ENCODE results near the gene HEG1. TPM values are rescaled to one million over a fixed set of nuclear protein-coding genes. Genes with fewer than 3 reads are reported as not detected.

Gene HEG1
- total and polyA plus RNA-seq, 2 of the 13 experiments (the other 11 are each of a cell fraction or from before 2014, with no cell fraction given) = 10.7 to 18.2 TPM

GRCh38 chr3:125067225-125067624 is 11.4 kb upstream of the HEG1 start:
- POLR2A ChIA-PET = no interaction called here
- H4K20me1 ChIP-seq (ENCODE audit: insufficient read depth, low read length) = no peaks in the 10 kb centered on the region
- no peak overlapping the region for H3K4me2 ChIP-seq (ENCODE audit: low read depth, low read length)
- no TSS peak for BruUV-seq (replicated peaks)
- H3K27me3 ChIP-seq (ENCODE audit: control insufficient read depth in 1 of 2, insufficient read depth in 2 of 2, low read length in 2 of 2) = no peaks in the 10 kb centered on the region
- ATAC-seq = no peak
- H3K9me3 ChIP-seq (ENCODE audit: low read length) = no peaks in the 10 kb centered on the region
- no peak overlapping the region for H2AFZ ChIP-seq (ENCODE audit: low read length)
- peaks cover 26% of the 10 kb centered on the region for H3K4me1 ChIP-seq (ENCODE audit: insufficient read depth, low read length)
- no peak overlapping the region for H3K27ac ChIP-seq (ENCODE audit: extremely low read length, insufficient read depth, low read length)
- no peak for DNase-seq (ENCODE audit: low spot score)
- no peaks in the 10 kb centered on the region for H3K79me2 ChIP-seq (ENCODE audit: insufficient read depth, low read length)
- TF ChIP-seq SRF (IDR thresholded peaks at IDR 0.05; ENCODE audit: low read depth, low read length) = peak; percentile 49; the same call in 1 of the 2 replicates
- TF ChIP-seq PHF5A (CRISPR knock-in tag; IDR thresholded peaks at IDR 0.05; ENCODE audit: low read depth, unreplicated experiment) = no peak
- H3K36me3 ChIP-seq (replicated peaks in 1 of 2; ENCODE audit: control insufficient read depth in 1 of 2, insufficient read depth in 2 of 2, low read length in 2 of 2) = no peaks in the 10 kb centered on the region
- CTCF ChIA-PET (ENCODE audit: low intra/inter-chr PET ratio, low total read pairs) = no interaction called here
- no peak overlapping the region for H3K9ac ChIP-seq (ENCODE audit: insufficient read depth, low read depth, low read length)
- in situ Hi-C loops (cut with HindIII; ENCODE audit: extremely low pct_ligation_motif_present, low pct_unique_long_range_greater_than_20kb) (no loop called here), intact Hi-C loops (cut with micrococcal nuclease; ENCODE audit: unreplicated experiment) (no loop called here)
- H3K4me3 ChIP-seq (replicated peaks in 1 of 3; ENCODE audit: insufficient read depth in 1 of 3, low read depth in 2 of 3, low read length in 3 of 3) = no peak overlapping the region
- FAIRE-seq = no peak
- WGBS (ENCODE audit: low lambda C conversion rate) = 32% methylated on average over 3 of the region's 3 CpGs

- in situ Hi-C loops (cut with HindIII; ENCODE audit: extremely low pct_ligation_motif_present, low pct_unique_long_range_greater_than_20kb) = no loop called here
- Histone ChIP-seq H3K36me3 (replicated peaks in 1 of 2; ENCODE audit: control insufficient read depth in 1 of 2, insufficient read depth in 2 of 2, low read length in 2 of 2) (no peaks in the 10 kb centered on the region), H3K27ac (ENCODE audit: extremely low read length, insufficient read depth, low read length) (peak overlapping the region; percentile 67), H4K20me1 (ENCODE audit: insufficient read depth, low read length) (no peaks in the 10 kb centered on the region), H2AFZ (ENCODE audit: low read length) (no peak overlapping the region), H3K4me3 (replicated peaks in 1 of 3; ENCODE audit: insufficient read depth in 1 of 3, low read depth in 2 of 3, low read length in 3 of 3) (peak overlapping the region in 1 of 3 experiments; percentile 27; a peak in 2 of 6 replicates), H3K4me1 (ENCODE audit: insufficient read depth, low read length) (peaks cover 61% of the 10 kb centered on the region), H3K4me2 (ENCODE audit: low read depth, low read length) (peak overlapping the region; percentile 50), H3K79me2 (ENCODE audit: insufficient read depth, low read length) (no peaks in the 10 kb centered on the region), H3K9me3 (ENCODE audit: low read length) (no peaks in the 10 kb centered on the region), H3K9ac (ENCODE audit: insufficient read depth, low read depth, low read length) (peak overlapping the region; percentile 42), H3K27me3 (ENCODE audit: control insufficient read depth in 1 of 2, insufficient read depth in 2 of 2, low read length in 2 of 2) (peaks cover 0 to 15% of the 10 kb centered on the region in 2 experiments; a peak in 3 of 5 replicates)
- DNase-seq (ENCODE audit: low spot score) (peak; percentile 99), FAIRE-seq (peak; percentile 100), ATAC-seq (peak; percentile 92)
- intact Hi-C loops (cut with micrococcal nuclease; ENCODE audit: unreplicated experiment) = loop anchor here (1.0 kb wide), 2 partner anchors 9 to 60 kb away; no protein-coding TSS in a partner anchor
- ChIA-PET CTCF (ENCODE audit: low intra/inter-chr PET ratio, low total read pairs) (no interaction called here), POLR2A (interaction anchor here (0.6 to 2.7 kb wide), 17 partner anchors 9 to 457 kb away, joined by 3 to 55 read pairs (median 3); partner anchors contain the start of gene SNX4)
- 0% methylated on average over 6 of the region's 7 CpGs for WGBS (ENCODE audit: low lambda C conversion rate)
- no TSS peak for BruUV-seq (replicated peaks)
- TF ChIP-seq RXRA (CRISPR knock-in tag; IDR thresholded peaks at IDR 0.05) (peak; percentile 98), EHMT2 (IDR thresholded peaks at IDR 0.05; ENCODE audit: borderline replicate concordance, low read depth, low read length) (no peak; the same call in 1 of the 2 replicates), FOXP1 (IDR thresholded peaks at IDR 0.05) (peak; percentile 80), FOXP1 (CRISPR knock-in tag; IDR thresholded peaks at IDR 0.05) (peak; percentile 83), ZNF564 (CRISPR knock-in tag; IDR thresholded peaks at IDR 0.05) (0 out of 2 replicates have a peak, but pooled peaks have one; percentile 35), STAT5B (CRISPR knock-in tag; IDR thresholded peaks at IDR 0.05) (no peak), ZFP36 (IDR thresholded peaks at IDR 0.05; ENCODE audit: borderline replicate concordance, low read depth, low read length, partially characterized antibody) (peak; percentile 34), ZNF605 (CRISPR knock-in tag; IDR thresholded peaks at IDR 0.05) (peak; percentile 80), KAT2B (IDR thresholded peaks at IDR 0.05; ENCODE audit: borderline replicate concordance, low read depth, low read length) (no peak)
- TF ChIP-seq, protein P1, sequence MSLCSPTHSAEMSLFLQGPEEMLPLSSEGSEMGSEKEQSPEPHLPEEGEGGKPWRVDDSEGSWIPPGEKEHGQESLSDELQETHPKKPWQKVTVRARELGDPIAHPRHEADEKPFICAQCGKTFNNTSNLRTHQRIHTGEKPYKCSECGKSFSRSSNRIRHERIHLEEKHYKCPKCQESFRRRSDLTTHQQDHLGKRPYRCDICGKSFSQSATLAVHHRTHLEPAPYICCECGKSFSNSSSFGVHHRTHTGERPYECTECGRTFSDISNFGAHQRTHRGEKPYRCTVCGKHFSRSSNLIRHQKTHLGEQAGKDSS (CRISPR knock-in tag; IDR thresholded peaks at IDR 0.05; ENCODE audit: borderline replicate concordance, low read depth) = no peak
- TF ChIP-seq, protein P2, sequence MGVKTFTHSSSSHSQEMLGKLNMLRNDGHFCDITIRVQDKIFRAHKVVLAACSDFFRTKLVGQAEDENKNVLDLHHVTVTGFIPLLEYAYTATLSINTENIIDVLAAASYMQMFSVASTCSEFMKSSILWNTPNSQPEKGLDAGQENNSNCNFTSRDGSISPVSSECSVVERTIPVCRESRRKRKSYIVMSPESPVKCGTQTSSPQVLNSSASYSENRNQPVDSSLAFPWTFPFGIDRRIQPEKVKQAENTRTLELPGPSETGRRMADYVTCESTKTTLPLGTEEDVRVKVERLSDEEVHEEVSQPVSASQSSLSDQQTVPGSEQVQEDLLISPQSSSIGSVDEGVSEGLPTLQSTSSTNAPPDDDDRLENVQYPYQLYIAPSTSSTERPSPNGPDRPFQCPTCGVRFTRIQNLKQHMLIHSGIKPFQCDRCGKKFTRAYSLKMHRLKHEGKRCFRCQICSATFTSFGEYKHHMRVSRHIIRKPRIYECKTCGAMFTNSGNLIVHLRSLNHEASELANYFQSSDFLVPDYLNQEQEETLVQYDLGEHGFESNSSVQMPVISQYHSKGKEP (CRISPR knock-in tag; IDR thresholded peaks at IDR 0.05) = no peak
These were observed 7.3 kb upstream of the HEG1 start for GRCh38 chr3:125062904-125063618.

All from HepG2 (cell line).